ENCODE results near the gene BMP10.

The BMP10 gene

GRCh38 chr2:68888038-68888704 is 17.0 kb upstream of the BMP10 start:
- H2AFZ ChIP-seq (ENCODE audit: low read depth, low read length): no peak overlapping the region
- no peak overlapping the region for H3K27ac ChIP-seq (ENCODE audit: low read length)
- DNase-seq (no peak), ATAC-seq (ENCODE audit: insufficient read depth, low read depth) (no peak)
- no peaks in the 10 kb centered on the region for H3K36me3 ChIP-seq (ENCODE audit: insufficient read depth, low read length)
- no peak overlapping the region for H3K4me3 ChIP-seq (ENCODE audit: low read depth in 1 of 2, low read length in 2 of 2)
- TF ChIP-seq CTCF (IDR thresholded peaks at IDR 0.05; ENCODE audit: borderline replicate concordance, extremely low read depth, low read length, poor library complexity, severe bottlenecking): no peak
- no peak for TF ChIP-seq EZH2 (IDR thresholded peaks at IDR 0.05; ENCODE audit: borderline replicate concordance, low read depth, low read length, severe bottlenecking)
- H3K9me3 ChIP-seq (ENCODE audit: insufficient read depth, low read length, severe bottlenecking): no peaks in the 10 kb centered on the region
- no peaks in the 10 kb centered on the region for H3K79me2 ChIP-seq (ENCODE audit: insufficient read depth, low read length)
- no peaks in the 10 kb centered on the region for H3K4me1 ChIP-seq (ENCODE audit: insufficient read depth, low read length)
- H3K9ac ChIP-seq (ENCODE audit: low read depth, low read length): no peak overlapping the region
- no peak overlapping the region for H3K4me2 ChIP-seq (ENCODE audit: insufficient read depth, low read length)
- H4K20me1 ChIP-seq (ENCODE audit: insufficient read depth, low read length): no peaks in the 10 kb centered on the region
- H3K27me3 ChIP-seq (ENCODE audit: insufficient read depth, low read length, poor library complexity): no peaks in the 10 kb centered on the region

GRCh38 chr2:68885811-68886075 is 14.5 kb upstream of the BMP10 start:
- no peak overlapping the region for H3K9ac ChIP-seq (ENCODE audit: low read depth, low read length)
- no peaks in the 10 kb centered on the region for H3K36me3 ChIP-seq (ENCODE audit: insufficient read depth, low read length)
- no peak overlapping the region for H3K27ac ChIP-seq (ENCODE audit: low read length)
- H3K9me3 ChIP-seq (ENCODE audit: insufficient read depth, low read length, severe bottlenecking): no peaks in the 10 kb centered on the region
- H3K79me2 ChIP-seq (ENCODE audit: insufficient read depth, low read length): no peaks in the 10 kb centered on the region
- H2AFZ ChIP-seq (ENCODE audit: low read depth, low read length): no peak overlapping the region
- no peak overlapping the region for H3K4me3 ChIP-seq (ENCODE audit: low read depth in 1 of 2, low read length in 2 of 2)
- ATAC-seq (ENCODE audit: insufficient read depth, low read depth): no peak
- DNase-seq: no peak
- no peaks in the 10 kb centered on the region for H3K27me3 ChIP-seq (ENCODE audit: insufficient read depth, low read length, poor library complexity)
- H4K20me1 ChIP-seq (ENCODE audit: insufficient read depth, low read length): no peaks in the 10 kb centered on the region
- no peak overlapping the region for H3K4me2 ChIP-seq (ENCODE audit: insufficient read depth, low read length)
- H3K4me1 ChIP-seq (ENCODE audit: insufficient read depth, low read length): no peaks in the 10 kb centered on the region
- TF ChIP-seq EZH2 (IDR thresholded peaks at IDR 0.05; ENCODE audit: borderline replicate concordance, low read depth, low read length, severe bottlenecking): no peak
- no peak for TF ChIP-seq CTCF (IDR thresholded peaks at IDR 0.05; ENCODE audit: borderline replicate concordance, extremely low read depth, low read length, poor library complexity, severe bottlenecking)

GRCh38 chr2:68885074-68885810 is 14.0 kb upstream of the BMP10 start:
- Histone ChIP-seq H3K9ac (ENCODE audit: low read depth, low read length) (no peak overlapping the region), H2AFZ (ENCODE audit: low read depth, low read length) (no peak overlapping the region), H3K4me2 (ENCODE audit: insufficient read depth, low read length) (no peak overlapping the region), H3K27ac (ENCODE audit: low read length) (no peak overlapping the region), H3K79me2 (ENCODE audit: insufficient read depth, low read length) (no peaks in the 10 kb centered on the region), H3K4me3 (ENCODE audit: low read depth in 1 of 2, low read length in 2 of 2) (no peak overlapping the region), H3K4me1 (ENCODE audit: insufficient read depth, low read length) (no peaks in the 10 kb centered on the region), H3K36me3 (ENCODE audit: insufficient read depth, low read length) (no peaks in the 10 kb centered on the region), H3K27me3 (ENCODE audit: insufficient read depth, low read length, poor library complexity) (no peaks in the 10 kb centered on the region), H4K20me1 (ENCODE audit: insufficient read depth, low read length) (no peaks in the 10 kb centered on the region), H3K9me3 (ENCODE audit: insufficient read depth, low read length, severe bottlenecking) (no peaks in the 10 kb centered on the region)
- ATAC-seq (ENCODE audit: insufficient read depth, low read depth) (no peak), DNase-seq (no peak)
- TF ChIP-seq CTCF (IDR thresholded peaks at IDR 0.05; ENCODE audit: borderline replicate concordance, extremely low read depth, low read length, poor library complexity, severe bottlenecking) (no peak), EZH2 (IDR thresholded peaks at IDR 0.05; ENCODE audit: borderline replicate concordance, low read depth, low read length, severe bottlenecking) (no peak)

All from DND-41 (cell line).